Activated CD4-positive, alpha-beta T cell treated with anti-CD3 and anti-CD28 coated beads for 48 hours (primary cell): ENCODE data around the gene CELF4.

Source experiments
- DNase-seq: peaks from one replicate; pipeline ENCODE4 v3.0.0-alpha.2; 2020

The CELF4 gene

DNA sequence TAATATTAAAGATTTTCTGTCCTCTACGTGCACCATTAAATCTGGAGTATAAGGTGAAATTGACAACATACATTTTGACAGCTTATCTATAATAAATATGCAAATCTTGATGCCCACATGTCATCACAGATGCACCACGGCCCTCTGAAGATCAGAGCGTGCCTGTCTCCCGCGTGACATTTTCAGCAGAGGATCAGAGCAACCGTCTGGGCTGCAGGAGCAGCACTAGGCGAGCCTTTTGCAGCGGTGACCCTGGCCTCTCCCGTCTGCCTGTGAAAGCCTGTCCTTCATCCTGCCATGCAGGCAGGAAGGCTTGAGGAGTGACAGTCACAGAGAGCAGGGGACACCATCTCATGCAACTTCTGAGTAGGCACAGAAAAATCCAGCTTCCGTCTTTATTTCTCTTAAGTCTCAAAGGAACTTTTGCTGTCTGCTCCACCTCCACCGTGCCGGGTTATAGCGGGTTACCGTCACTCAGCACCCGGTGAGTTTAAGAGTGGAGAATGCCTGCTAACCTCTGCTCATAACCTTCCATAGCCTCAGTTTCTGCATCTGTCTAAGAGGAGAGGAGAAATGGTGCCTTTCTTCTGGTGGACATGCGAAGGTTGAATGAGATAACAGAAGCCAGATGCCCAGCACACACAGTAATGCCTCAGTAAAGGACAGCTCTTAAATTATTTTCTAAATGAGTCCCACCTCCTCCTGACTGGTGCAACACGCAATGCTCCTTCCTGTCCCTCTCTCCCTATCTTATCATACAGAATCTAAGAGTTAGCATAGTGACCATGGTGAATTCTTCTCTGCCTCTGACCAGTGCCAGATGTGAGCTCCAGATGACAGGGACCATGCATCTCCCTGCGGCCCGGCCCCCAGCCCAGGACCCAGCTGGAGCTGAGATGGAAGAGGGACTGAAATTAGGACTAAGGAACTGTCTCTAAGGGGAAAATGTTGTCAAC lies 43.8 kb downstream of the CELF4 start:
- DNase-seq = no peak

DNA sequence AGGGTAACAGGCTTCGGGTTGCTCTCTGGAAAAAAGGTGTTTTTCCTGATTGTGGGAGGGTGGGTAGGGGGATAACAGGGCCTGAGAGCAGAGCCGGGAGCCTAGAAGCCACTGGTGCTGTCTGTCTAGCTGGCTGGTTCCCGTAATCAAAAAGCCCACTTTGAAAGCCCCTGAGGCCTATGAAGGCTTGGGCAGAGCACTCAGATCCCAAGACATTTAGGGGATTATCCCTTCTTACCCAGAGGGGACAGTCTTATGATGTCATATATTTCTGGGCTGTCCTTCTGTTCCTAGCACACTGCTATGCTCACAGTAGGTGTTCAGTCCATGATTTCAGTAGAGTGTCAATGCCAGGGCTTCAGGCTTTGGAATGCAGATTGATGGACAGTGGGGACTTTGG lies 45.1 kb downstream of the CELF4 start:
- DNase-seq = no peak

DNA sequence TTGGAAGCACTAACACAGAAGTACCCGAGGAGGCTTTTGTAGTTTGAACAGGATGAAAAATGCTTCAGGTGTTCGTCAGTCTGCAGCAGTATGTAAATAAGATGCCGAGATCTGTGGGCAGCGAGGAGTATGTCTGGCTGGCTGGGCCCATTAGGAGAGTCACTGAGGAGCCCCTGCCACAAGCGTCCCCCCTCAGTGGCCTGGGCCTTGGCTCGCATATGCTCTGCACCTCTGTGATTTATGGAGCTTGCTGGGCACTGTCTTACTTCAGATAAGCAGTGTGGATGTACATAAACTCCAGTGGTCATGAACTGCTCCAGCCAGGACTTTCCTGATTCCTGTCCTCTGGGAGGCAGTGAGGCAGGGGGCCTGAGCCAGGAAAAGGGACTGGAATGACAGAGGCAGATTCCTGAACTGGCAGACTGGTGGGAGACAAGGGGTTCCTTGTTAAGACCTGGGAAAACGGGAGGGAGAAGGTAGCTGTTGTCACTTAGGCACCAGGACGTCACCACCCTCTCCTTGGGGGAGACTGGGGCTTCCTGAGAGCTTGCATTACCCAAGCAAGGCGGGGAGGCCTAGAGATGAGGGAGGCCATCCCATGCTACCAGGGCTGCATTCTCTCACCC lies 46.0 kb downstream of the CELF4 start:
- DNase-seq = no peak

DNA sequence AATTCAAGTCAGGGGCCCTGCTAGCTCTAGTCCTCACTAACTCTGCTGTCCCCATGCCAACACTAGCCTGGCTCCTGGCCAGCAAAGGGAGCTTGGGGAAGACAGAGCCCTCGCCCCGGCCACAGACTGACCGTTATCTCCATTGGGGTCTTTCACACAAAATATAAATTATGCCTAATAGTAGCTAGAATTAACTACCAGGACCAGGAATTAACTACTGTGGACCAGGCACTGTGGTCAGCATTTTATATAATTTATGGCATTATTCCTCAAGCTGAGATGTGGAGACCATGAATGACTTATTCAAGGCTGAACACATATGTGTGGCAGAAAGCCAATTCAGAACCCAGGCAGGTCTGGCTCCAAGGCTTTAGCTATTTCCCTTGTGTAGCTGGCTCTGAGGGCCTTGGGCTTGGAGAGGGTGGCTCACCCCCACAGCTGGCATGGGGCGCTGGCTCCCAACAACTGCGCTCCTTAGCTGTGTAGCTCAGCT lies 49.2 kb downstream of the CELF4 start:
- DNase-seq = no peak

DNA sequence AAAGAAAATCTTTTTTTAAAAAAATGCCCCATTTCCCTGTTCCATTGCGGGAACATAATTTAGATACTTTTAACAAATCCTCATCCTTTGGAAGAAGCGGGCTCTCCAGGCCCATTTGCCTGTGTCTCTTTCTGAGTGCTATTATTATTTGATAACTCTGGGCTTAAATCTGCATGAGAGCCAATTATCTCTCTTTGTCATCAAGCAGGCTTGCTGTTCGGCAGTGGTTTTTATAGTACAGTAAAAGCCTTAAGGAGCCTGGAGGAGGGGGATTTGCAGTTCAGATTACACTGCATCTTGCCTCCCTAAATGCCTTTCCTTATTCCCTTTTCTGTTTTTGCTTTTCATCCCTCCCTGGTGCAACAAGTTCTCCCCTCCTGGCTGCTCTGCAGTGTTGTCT lies 50.6 kb downstream of the CELF4 start:
- no peak for DNase-seq

DNA sequence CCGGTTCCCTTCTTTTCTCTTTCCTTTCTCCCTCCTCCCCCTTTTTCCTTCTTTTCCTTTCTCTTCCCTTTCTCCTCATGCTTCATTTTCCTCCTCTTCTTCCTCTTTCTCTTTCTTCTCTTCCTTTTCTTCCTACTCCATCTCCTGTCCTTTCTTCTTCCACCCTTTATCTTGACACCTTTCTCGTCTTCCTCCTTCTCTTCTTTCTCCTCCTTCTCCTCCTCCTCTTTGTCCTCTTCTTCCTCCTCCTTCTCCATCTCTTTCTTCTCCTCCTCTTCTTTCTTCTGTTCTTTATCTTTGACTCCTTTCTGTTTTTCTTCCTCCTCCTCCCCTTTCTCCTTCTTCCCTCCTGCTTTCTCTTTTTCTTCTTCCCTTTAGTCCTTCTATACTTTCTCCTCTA lies 53.2 kb downstream of the CELF4 start:
- DNase-seq = no peak

DNA sequence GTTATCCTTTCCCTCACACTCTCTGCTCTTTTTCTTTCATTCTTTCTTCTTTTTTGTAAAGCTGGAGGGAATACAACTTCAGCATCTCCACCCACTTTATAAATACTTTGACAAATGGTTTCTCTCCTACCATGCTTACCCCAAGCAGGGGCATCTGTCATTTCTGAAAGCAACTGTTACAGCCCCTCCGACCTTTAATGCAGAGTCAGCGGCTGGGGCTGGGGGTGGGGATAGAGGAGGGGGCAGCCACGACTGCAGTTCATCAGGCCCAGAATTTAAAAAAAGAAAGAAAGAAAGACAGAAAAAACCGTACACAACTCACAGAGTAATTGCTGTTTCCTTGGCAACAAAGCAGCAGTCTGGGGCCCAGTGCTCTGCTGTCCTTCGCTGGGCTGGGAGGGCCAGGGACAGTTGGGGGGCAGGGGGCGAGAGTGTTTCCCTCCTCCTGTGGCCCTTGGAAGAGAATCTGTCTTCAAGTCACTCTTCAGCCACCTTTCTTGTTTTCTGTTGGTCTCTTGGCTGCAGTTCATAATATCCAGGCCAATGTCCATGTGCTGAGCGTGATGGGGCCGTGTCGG lies 53.8 kb downstream of the CELF4 start:
- DNase-seq = no peak

DNA sequence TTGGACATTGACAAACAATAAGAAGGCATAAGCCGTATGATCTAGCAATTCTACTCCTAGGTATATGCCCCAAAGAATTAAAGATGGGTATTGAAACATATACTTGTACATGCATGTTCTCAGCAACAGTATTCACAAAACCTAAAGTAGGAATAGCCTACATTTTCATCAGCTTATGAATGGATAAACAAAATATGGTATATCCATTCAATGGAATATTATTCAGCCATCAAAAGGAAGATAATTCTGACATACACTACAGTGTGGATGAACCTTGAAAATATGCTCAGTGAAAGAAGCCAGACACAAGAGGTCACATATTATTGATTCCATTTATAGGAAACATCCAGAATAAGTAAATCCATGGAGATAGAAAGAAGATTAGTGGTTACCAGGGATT lies 56.0 kb downstream of the CELF4 start:
- no peak for DNase-seq

DNA sequence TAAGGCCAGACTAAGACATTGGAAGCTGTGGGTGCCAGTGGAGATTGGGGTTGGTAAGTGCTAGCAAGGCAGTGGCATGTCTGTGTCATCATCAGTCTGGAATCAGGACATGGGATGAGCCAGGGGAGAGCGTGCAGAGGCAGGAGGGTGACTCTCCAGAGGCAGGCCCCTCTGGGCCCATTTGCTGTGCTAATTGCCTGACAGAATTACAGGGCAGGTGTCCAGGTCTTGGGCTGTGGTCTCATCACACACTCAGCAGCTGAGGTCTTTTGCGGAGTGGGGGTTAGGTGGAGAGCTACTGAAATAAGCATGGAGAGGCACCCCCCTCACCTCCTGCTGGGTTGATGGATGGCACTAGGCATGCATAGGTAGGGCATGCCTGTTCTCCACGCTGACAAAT lies 57.4 kb downstream of the CELF4 start:
- DNase-seq = no peak

DNA sequence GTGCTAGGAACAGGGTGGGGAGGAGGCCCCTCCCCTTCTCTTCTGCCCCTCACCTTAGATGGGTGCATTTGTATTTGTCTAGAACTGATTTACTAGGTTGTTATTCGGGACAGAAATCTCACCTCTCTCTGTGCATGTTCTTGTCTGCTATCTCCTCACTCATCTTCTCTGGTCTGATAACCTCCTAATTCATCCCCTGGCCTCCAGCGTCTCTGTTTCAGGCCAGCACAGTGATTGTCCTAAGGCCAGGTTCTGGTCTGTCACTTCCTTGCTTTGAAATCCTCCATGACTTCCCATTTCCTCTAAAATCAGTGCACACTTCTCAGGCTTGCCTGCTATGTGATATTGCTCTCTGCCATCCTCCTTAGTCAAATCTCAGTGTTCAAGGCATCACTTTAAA lies 58.4 kb downstream of the CELF4 start:
- no peak for DNase-seq

DNA sequence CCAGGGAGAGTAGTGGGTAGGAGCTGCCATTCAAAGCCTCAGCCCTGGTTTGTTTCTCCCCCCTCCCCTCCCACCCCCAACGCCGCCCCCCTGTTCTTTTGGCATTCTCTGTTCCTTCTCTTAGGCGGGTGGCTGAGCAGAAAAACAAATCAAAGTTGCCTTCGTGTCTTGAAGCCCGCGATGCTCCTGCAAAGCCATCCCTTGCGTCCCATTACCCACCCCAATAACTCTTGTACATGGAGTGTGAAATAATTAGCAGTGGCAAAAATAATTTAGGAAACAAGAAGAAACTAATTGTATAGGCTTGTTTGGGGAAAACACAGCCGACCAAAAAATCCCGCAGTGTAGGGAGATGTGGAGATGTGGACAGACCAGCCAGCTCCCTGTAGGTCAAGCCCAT lies 59.6 kb downstream of the CELF4 start:
- no peak for DNase-seq

DNA sequence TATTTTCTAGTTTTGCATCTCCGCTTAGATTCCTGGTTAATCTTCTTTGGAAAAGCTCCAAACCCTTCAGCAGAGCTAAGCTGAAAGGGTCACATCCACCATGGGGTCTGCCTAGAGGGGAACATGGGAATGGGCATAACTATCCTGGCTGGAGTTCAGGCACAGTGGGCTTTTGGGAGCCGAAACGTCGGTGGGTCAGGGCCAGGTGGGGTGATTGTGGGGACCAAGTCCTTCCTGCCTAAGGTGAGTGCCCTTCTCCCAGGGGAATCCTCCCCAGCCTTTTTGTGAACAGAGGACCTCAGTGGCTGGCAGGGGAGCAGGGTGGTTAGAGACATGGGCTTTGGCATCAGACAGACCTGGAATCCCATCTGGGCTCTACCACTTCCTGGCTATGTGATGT lies 60.3 kb downstream of the CELF4 start:
- DNase-seq = no peak

DNA sequence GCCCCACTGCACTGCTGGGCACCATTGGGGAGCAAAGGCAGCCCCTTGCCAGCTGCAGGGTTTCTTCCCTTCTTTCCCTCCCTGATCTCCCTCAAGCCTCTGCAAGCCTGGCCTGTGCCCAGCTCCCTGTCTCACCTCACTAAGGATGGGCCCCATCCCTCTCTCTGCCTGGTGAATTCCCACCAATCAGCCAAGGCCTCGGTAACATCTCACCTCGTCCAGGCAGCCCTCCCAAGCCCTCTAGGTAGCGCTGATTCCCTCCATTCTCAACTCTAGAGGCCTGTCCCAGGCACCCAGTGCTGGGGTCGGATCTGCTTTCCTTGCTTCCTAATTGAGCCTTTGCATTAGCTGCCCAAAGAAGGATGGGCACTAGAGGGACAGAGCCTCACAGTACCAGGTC lies 63.0 kb downstream of the CELF4 start:
- no peak for DNase-seq

DNA sequence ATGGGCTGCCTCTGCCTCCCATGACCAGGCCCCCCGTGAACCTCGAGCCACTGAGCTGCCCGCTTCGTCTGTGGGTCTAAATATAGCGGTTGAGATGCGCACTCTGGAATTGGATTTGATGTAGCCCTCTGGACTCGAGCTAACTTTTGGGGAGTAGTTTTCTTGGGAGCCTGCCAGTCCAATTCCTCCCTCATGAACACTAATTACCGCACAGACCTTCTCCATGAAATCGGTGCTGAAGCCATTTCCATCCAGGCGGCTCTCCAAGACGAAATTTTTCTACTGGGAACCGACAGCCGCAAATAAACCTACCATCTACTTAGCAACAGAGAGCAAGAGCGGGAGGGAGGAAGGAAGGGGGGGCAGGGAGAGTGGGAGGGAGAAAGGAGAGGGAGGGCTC lies 63.6 kb downstream of the CELF4 start:
- DNase-seq = no peak

DNA sequence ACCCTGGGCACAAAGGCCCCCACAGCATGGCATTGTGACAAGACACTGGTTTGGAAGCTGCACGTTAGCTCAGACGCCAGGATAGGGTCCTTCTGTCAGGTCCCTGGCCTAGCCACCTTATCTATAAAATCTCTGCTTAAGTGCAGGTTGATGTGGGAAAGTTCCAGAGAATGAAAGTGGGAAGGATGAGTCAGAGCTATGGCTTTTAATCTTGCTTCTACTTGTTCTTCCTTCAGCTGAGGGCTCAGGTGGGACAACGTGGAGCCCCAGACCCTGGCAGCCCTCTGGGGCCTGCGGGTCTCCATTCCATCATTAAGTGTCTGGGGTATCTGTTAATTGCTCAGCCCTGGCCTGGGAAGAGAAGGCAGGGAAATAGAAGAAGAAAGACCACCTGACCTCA lies 64.5 kb downstream of the CELF4 start:
- DNase-seq = no peak

DNA sequence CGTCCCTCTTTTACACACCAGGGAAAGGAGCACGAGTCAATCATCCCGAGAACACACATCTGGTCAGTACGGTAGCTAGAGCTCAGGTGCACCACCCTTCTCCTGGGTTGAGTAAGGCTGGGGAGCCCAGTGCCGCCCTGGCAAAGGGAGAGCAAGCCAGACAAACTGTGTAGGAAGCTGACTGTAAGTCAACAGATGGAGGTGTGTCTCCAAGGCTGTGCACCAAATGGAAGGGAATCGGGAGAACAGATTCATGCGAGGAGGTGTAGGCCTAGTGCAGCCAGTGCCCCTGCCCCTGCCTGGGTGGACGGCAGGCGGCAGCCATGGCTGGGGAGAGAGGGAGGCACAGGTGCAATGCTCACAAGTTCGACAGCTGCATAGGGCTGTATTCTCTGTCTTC lies 65.7 kb downstream of the CELF4 start:
- DNase-seq = no peak

DNA sequence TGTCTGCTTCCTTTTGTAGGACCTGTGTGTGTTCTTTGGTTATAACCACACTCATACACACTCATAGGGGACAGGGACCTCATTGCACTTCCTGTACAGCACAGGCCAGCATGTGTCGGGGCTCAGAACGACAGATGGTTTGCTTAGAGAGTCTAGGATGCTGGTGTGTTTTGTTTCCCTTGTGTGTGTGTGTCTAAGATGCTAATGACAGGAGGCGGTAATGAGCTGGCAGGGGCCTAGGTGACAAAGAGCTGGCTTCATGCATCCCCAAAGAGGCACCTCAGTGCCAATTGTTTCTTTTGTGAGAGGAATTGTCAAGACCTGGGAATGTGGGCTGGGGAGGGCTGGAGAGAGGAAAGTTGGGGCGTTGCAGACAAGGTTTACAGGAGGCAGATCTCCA lies 66.6 kb downstream of the CELF4 start:
- no peak for DNase-seq

DNA sequence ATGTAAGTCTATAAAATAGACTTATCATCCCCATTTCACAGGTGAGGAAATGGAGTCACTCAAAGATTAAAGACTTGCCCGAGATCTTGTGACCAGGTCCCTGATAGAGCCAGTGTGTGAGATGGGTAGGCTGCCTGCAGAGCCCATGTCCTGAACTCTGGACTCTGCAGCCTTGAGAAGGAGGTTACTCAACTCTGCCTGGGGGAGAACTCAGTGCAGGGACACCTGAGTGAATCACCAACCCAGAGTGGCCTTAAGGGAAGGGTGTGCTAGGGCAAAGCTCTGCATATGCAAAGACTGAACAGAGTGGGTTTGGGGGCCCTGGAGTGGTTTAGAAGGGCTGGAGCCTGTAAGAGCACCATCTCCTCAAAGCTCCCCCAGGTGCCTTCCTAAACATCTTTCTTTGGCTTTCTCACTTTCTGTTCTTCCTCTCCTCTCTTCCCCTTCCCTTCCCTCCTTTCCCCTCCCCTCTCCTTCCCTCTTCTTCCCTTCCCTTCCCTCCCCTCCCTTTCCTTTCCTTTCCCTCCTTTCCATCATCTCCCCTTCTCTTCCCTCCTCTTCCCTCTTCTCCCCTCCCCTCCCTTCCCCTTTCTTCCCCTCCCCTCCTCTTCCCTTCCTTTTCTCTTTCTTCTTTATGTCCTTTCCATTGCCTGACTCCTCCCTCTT lies 67.6 kb downstream of the CELF4 start:
- DNase-seq = no peak

DNA sequence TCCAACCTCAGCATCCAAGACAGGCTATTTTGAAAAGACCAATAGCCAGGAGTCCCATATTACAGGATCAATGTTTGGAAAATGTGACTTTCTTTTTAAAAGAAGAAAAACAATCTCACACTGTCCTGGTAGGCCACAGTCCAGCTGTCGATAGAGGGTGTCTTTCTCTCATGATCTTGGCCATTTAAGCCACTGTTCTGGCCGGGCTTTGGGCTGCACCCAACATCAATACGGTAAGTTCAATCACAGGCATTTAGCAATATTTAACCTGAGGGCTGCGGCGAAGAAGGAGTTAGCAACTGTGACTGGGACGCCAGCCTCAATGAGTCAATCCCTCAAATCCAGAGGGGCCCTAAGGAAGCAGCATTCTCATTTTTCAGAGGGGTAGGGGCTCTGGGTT lies 69.0 kb downstream of the CELF4 start:
- DNase-seq = no peak

DNA sequence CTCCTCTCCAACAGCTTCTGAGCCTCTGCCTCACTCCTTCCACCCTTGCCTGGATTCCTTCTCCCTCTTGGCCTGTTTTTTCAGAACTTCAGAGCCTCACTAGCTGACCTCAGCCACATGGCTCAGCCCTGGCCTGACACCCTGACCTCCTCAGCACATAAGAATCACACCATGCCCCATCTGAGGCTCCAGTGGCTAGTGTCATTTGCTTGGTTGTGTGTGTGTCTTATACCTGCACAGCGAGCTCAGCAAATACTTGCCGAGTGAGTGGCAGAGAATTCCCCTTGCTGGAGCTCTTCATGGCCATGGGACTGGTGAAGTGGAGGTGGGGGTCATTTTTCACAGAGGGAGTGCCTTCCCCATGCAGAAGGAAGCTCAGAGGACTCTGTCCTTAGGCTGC lies 70.2 kb downstream of the CELF4 start:
- no peak for DNase-seq

DNA sequence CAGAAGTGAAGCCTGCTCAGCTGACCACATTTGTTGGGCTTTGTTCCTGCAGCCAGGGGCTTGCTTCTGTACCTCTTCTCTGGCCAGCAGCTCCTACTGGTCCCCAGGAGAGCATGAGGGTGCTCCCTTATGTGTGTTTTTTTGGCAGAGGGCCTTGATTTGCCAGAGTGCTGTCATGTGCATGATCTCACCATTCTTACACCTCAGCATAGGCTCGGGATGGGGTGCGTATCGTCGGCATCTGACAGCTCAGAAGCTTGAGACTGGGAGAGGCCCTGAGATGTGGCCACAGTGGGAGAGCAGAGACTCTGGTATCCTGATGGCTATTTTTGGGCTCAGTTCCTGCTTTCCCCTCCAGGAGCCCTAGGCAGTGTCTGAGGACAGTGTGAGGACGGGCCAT lies 71.2 kb downstream of the CELF4 start:
- no peak for DNase-seq

DNA sequence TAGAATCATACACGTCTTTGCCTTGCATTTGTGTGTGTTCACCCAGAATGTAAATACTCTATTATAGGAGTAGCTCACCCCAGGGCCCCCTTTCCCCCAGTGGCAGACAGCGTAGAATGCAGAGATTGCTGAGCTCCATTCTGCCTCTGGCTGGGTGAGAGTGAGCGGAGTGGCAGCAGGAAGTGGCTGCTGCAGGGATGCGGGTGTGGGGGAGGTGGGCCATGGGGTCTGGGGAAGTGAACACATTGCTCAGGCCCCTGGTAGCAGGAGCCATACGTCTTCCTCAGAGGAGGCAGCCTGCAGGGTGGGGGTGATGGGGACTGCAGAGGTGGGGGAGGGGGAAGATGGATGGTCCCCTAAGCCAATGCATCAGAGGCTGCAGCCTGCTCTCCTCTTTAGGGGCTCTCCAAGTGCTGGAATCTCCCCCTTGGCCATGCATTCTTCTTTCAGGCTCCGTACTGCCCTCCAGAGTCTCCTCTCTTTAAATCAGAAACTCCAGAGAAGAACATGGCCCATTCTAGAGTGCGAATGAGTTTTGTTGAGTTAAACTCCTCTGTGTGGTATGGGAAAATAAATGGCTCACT lies 72.2 kb downstream of the CELF4 start:
- no peak for DNase-seq

DNA sequence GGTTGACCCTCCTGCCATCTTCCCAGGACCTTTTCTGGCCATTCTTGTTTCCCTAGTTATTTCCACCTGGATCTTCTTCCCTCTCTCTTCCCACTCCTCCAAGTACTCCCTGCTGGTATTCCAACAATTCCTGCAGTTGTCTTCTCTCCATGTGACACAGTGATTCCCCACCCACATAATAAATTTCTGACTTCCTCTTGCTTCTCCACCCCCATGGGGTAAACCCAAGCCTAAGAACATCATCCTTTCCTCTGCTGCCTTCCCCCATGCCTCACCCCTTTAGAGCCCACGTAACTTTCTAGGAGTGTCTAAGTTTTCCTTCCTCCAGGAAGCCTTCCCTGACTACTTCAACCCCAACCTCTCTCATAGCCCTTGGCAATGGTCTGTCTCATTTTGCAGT lies 72.6 kb downstream of the CELF4 start:
- DNase-seq = no peak
